Measurements from ENCODE around the gene LAMC3.
A peak's percentile ranks its signal among the peaks of the same experiment; 100 is the strongest.

Gene LAMC3

GRCh38 chr9:130979591-130980385 lies 29.2 kb upstream of the LAMC3 start:
- DNase-seq: no peak

- no peak for DNase-seq
Observed at GRCh38 chr9:130980526-130980925, 28.4 kb upstream of the LAMC3 start.

GRCh38 chr9:130981002-130981755 lies 27.8 kb upstream of the LAMC3 start:
- DNase-seq: peak in 1 of 3 donors; percentile 13

- no peak for DNase-seq
Observed at GRCh38 chr9:130981756-130982137, 27.2 kb upstream of the LAMC3 start.

GRCh38 chr9:130982636-130983358 lies 26.2 kb upstream of the LAMC3 start:
- no peak for DNase-seq

- no peak for DNase-seq
Observed at GRCh38 chr9:130983359-130983670, 25.7 kb upstream of the LAMC3 start.

- no peak for DNase-seq
Observed at GRCh38 chr9:130983970-130984369, 25.0 kb upstream of the LAMC3 start.

GRCh38 chr9:130984521-130984920 lies 24.5 kb upstream of the LAMC3 start:
- DNase-seq: no peak

- no peak for DNase-seq
Observed at GRCh38 chr9:130985029-130985428, 23.9 kb upstream of the LAMC3 start.

GRCh38 chr9:130985606-130986162 lies 23.3 kb upstream of the LAMC3 start:
- DNase-seq: no peak

GRCh38 chr9:130986356-130986965 lies 22.5 kb upstream of the LAMC3 start:
- DNase-seq: no peak

- DNase-seq: no peak
Observed at GRCh38 chr9:130987054-130987453, 21.9 kb upstream of the LAMC3 start.

GRCh38 chr9:130987738-130988399 lies 21.1 kb upstream of the LAMC3 start:
- no peak for DNase-seq

- DNase-seq: no peak
Observed at GRCh38 chr9:130988400-130988747, 20.6 kb upstream of the LAMC3 start.

GRCh38 chr9:130988905-130989304 lies 20.1 kb upstream of the LAMC3 start:
- no peak for DNase-seq

GRCh38 chr9:130989391-130989790 lies 19.6 kb upstream of the LAMC3 start:
- DNase-seq: no peak

- DNase-seq: no peak
Observed at GRCh38 chr9:130989891-130990290, 19.1 kb upstream of the LAMC3 start.

GRCh38 chr9:130990306-130990977 lies 18.5 kb upstream of the LAMC3 start:
- DNase-seq: no peak

GRCh38 chr9:130990978-130991777 lies 17.8 kb upstream of the LAMC3 start:
- no peak for DNase-seq

GRCh38 chr9:130991778-130992681 lies 16.9 kb upstream of the LAMC3 start:
- DNase-seq: peak in 1 of 3 donors; percentile 14

Measured in suppressor macrophage treated with lipopolysaccharide for 1 hour (primary cell).